Measurements from ENCODE around the gene SPNS3.

The SPNS3 gene

GRCh38 chr17:4490637-4491061, 56.9 kb downstream of the SPNS3 start:
- DNase-seq = no peak

GRCh38 chr17:4492721-4493561, 59.2 kb downstream of the SPNS3 start:
- DNase-seq = no peak

- no peak for DNase-seq
Observed at GRCh38 chr17:4497101-4497824, 63.5 kb downstream of the SPNS3 start.

- DNase-seq = peak; percentile 53
Observed at GRCh38 chr17:4498461-4499397, 65.0 kb downstream of the SPNS3 start, which contains the start of gene SPNS2. Gene SPNS2, plus strand, starts transcription at chr17:4498881. Its CDS starts 167 bp downstream, at chr17:4499048.

- DNase-seq = no peak
Observed at GRCh38 chr17:4499431-4500190, 65.9 kb downstream of the SPNS3 start.

GRCh38 chr17:4500191-4500571, 66.4 kb downstream of the SPNS3 start:
- DNase-seq = no peak

GRCh38 chr17:4501295-4501949, 67.7 kb downstream of the SPNS3 start:
- no peak for DNase-seq

- DNase-seq = no peak
Observed at GRCh38 chr17:4502466-4503154, 68.9 kb downstream of the SPNS3 start.

- DNase-seq = no peak
Observed at GRCh38 chr17:4503283-4504025, 69.7 kb downstream of the SPNS3 start.

GRCh38 chr17:4504188-4504587, 70.4 kb downstream of the SPNS3 start:
- DNase-seq = no peak

- no peak for DNase-seq
Observed at GRCh38 chr17:4505187-4505586, 71.4 kb downstream of the SPNS3 start.

GRCh38 chr17:4506175-4506813, 72.6 kb downstream of the SPNS3 start:
- DNase-seq = no peak

GRCh38 chr17:4506892-4507291, 73.2 kb downstream of the SPNS3 start:
- DNase-seq = no peak

- DNase-seq = no peak
Observed at GRCh38 chr17:4507361-4508111, 73.8 kb downstream of the SPNS3 start.

GRCh38 chr17:4508207-4508606, 74.5 kb downstream of the SPNS3 start:
- DNase-seq = no peak

- no peak for DNase-seq
Observed at GRCh38 chr17:4509401-4509800, 75.7 kb downstream of the SPNS3 start.

- no peak for DNase-seq
Observed at GRCh38 chr17:4509923-4510617, 76.3 kb downstream of the SPNS3 start.

GRCh38 chr17:4510618-4510941, 76.8 kb downstream of the SPNS3 start:
- DNase-seq = no peak

Data from activated effector memory CD4-positive, alpha-beta T cell treated with Interleukin-2 at 50 U/mL for 16 hours (primary cell).